HG03521 (cell line): Measurements from ENCODE around the gene RPS6KA1.
"Not testable (repeated sequence)": the region's sequence is repeated elsewhere in the genome, so short reads cannot be mapped to it uniquely, and the experiment has no call there.

Experiments used
- ATAC-seq: cut with Tn5 transposase; IDR thresholded peaks from one replicate; pipeline ENCODE4 v1.9.1; 2021; ENCODE audit warnings: mild to moderate bottlenecking, moderate library complexity; ENCODE audit not compliant: unreplicated experiment

The RPS6KA1 gene

GRCh38 chr1:26529655-26530409, at the start of gene RPS6KA1:
Gene RPS6KA1, plus strand, starts transcription at chr1:26529761. Its CDS starts 160 bp downstream, at chr1:26529921.
- ATAC-seq: peak; percentile 81

- no peak for ATAC-seq
These were observed 46.6 kb upstream of the RPS6KA1 start for GRCh38 chr1:26482921-26483320.

DNA sequence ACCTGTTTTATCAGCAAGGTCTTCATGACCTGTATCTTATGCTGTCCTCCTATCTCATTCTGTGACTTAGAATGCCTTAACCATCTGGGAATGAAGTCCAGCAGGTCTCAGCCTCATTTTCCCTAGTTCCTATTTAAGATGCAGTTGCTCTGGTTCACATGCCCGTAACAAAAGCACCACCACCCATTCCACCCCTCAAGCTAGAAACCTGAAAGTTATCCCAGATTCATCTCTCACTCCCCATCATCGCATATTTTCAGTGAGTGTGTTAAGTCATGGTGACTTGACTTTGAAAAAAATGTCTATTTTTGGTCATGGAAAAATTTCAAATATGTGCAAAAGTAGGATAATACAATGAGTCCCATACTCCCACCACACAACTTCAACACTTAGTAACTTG, 45.6 kb upstream of the RPS6KA1 start:
- no peak for ATAC-seq

GRCh38 chr1:26490155-26490554, 39.4 kb upstream of the RPS6KA1 start:
- ATAC-seq: no peak

DNA sequence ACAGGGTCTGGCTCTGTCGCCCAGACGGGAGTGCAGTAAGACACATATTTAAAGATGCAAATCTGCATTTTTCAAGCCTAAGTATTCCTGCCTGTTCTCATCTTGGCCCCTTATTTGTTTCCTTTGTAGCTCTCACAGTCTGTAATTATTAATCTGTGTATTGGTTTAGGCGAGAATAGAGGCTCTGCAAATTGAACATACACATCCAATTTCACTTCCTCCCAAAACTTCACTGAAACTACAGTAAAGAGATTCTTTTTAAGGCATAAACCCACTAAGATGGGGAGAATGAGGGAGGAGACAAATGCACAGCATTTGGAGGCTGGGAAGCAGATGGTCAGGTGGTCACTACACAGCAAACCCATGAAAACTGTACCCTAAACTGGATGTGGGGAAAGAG, 36.3 kb upstream of the RPS6KA1 start:
- no peak for ATAC-seq

GRCh38 chr1:26493938-26494337, 35.6 kb upstream of the RPS6KA1 start:
- ATAC-seq: no peak

- ATAC-seq: no peak
These were observed 32.7 kb upstream of the RPS6KA1 start for GRCh38 chr1:26496861-26497260.

GRCh38 chr1:26498894-26499293, 30.7 kb upstream of the RPS6KA1 start:
- no peak for ATAC-seq

- ATAC-seq: peak; percentile 63
These were observed 28.9 kb upstream of the RPS6KA1 start for GRCh38 chr1:26500488-26501175.

- not testable (repeated sequence) for ATAC-seq
These were observed 18.9 kb upstream of the RPS6KA1 start for GRCh38 chr1:26510711-26511110.

GRCh38 chr1:26515836-26516235, 13.7 kb upstream of the RPS6KA1 start:
- not testable (repeated sequence) for ATAC-seq

- no peak for ATAC-seq
These were observed 12.4 kb upstream of the RPS6KA1 start for GRCh38 chr1:26516987-26517765.

DNA sequence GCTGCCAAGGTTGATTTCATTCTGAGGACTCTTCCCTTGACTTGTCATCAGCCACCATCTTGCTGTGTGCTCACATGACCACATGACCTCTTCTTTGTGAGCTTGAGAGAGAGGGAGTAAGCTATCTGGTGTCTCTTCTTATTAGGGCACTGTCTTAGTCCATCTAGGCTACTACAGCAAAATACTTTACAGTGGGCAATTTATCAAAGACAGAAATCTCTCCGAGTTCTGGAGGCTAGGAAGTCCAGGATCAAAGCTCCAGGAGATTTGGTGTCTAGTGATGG, 11.9 kb upstream of the RPS6KA1 start:
- ATAC-seq: no peak

GRCh38 chr1:26518355-26518754, 11.2 kb upstream of the RPS6KA1 start:
- ATAC-seq: no peak

DNA sequence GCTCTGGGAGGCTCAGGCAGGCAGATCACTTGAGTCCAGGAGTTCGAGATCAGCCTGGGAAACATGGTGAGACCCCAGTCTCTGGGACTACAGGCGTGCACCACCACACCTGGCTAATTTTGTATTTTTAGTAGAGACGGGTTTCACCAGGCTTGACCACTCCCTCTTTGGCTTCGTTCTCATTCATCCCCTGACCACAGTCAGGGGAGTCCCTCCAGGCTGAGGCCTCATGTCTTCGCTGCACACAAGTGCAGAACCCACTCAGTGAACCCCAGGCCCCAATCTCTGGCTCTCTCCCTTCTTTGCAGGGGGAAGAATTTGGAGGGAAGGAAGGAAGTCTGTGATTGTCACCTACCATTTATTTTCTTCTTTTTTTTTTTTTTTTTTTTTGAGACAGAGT, 9.2 kb upstream of the RPS6KA1 start:
- no peak for ATAC-seq

- ATAC-seq: no peak
These were observed 7.9 kb upstream of the RPS6KA1 start for GRCh38 chr1:26521669-26522030.

DNA sequence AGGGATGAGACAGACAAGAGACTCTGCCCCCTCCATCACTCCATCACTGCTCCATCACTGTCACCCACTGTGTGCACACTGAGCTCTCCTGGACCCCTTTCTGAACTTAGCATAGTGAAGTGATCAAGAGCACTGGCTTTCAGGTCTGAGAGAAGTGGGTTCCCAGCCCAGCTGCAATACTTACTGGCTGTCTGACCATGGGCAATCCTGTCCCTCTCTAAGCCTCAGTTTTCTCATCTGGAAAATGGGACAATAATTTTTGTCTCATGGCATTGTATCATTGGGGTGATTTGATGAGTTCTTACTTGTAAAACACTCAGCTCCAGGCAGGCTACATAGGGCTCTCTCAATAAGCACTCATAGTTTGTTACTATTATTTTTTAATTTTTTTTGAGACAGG, 7.5 kb upstream of the RPS6KA1 start:
- no peak for ATAC-seq

DNA sequence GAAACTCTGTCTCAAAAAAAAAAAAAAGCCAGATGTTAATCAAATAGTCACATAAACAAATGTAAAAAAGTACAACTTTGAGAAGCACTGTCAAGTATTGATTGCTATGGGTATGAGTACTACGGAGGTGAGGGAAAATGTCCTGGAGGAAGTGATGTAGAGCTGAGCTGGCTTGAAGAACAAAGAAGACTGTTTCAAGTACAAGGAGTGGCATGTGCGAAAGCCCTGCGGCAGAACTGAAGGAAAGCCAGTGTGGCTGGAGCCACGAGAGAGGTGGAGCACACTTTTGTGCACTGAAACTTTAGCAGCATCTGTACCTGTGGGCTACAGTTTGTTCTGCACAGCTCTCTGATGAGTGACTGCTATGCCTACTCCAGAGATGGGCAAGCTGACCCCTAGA, 5.4 kb upstream of the RPS6KA1 start:
- ATAC-seq: no peak

DNA sequence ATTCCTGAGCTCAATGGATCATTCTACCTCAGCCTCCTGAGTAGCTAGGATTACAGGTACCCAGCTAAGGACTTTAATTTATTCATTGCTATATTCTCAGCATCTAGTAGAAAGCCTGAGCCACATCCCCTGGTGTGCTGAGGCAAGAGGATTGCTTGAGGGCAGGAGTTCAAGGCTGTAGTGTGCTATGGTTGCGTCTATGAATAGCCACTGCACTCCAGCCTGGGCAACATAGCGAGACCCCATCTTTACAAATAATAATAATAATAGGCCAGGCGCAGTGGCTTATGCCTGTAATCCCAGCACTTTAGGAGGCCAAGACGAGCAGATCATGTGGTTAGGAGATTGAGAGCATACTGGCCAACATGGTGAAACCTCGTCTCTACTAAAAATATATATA, 3.3 kb upstream of the RPS6KA1 start:
- no peak for ATAC-seq

DNA sequence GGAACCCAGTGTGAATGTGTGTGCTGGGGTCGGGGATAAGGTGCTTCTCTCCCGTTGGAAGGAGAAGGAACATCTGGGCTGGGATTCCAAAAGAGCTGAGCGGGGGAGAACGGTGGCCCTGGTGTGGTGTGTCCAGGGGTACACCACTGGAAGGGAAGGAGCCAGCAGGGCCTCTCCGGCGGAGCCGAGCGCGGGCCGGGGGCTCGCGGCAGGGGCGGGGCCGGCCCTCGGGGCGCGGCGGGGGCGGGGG, 231 bp upstream of the RPS6KA1 start:
- ATAC-seq: no peak

DNA sequence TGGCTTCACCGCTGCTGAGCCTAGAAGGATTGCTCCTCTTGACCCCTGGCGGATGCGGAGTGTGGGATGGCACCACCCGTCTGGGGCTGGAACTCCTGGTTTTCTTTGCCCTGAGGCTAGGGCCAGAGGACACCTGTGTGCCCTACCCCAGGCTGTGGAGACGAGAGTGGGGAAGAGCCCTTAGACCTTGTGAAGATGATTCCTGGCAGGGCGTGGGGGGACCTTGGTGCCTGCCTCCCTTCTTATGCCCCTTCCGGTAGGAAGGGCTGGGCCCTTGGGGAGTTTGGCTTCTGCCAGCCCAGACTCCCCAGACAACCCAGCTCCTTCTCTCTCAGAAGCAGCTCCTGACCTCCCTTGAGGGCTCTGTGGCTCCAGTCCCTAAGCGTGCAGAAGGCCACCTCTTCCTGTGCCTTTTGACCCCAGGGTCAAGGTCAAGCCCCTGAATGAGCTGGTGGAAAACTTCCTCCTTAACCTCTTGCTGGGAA, 891 bp downstream of the RPS6KA1 start:
- no peak for ATAC-seq

DNA sequence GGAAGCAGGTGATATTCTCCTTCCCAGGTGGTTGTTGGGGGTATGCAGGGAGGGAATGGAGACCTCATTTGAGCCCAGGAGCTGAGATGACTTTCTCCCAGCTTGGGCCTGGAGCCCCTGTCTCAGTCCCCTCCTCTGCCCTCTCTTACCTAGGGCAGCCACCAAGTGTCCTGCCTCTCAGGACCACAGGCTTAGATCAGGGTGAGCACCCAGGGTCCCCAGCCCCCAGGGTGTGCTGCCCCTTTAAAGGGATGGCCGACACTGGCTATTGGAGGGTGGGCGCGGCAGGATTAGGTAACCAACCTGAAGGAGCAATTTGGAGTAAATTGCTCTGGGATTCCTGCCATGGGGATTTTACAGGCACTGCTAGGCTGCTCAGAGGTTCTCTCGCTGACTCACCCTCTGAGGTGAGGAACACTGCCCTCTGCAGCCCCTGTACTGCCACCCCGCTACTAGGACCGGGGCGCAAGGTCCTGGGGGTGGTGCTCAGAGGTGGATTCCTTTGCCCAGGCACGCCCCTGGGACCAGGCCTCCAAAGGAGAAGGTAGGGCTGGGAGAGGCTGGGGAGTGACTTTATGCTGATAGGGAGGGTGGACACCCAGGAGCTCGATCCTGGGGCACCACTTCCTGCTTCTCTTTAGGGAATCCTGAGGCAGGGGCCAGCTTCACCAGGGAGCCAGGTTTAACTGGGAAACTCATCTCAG, 1.5 kb downstream of the RPS6KA1 start:
- ATAC-seq: no peak
